HG03520 (cell line): Measurements from ENCODE around the gene TSTD1.
"Not testable (repeated sequence)": the region's sequence is repeated elsewhere in the genome, so short reads cannot be mapped to it uniquely, and the experiment has no call there.

ENCODE experiments used
- ATAC-seq: cut with Tn5 transposase; IDR thresholded peaks from one replicate; pipeline ENCODE4 v1.9.1; 2021; ENCODE audit warnings: mild to moderate bottlenecking, moderate library complexity; ENCODE audit not compliant: unreplicated experiment

The TSTD1 gene

DNA sequence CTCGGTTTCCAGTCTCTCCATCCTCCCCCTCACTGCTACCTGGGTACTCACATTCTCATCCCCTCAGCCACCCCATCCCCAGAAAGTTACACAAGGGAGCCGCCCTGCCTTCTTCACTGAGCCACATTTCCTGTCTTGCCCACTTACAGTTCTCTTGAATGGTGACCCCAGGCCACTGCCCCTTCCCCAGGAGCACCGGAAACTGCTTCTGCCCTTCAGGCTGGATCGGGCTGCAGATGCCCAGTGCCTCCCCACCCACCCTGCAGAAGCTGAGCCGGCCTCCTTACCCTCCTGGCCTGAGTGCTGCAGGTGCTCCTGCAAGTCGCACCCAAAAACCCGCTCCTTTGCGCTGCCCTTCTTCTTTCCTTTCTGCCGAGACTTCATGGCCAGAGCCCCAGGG lies 30.5 kb upstream of the TSTD1 start:
- ATAC-seq = no peak

DNA sequence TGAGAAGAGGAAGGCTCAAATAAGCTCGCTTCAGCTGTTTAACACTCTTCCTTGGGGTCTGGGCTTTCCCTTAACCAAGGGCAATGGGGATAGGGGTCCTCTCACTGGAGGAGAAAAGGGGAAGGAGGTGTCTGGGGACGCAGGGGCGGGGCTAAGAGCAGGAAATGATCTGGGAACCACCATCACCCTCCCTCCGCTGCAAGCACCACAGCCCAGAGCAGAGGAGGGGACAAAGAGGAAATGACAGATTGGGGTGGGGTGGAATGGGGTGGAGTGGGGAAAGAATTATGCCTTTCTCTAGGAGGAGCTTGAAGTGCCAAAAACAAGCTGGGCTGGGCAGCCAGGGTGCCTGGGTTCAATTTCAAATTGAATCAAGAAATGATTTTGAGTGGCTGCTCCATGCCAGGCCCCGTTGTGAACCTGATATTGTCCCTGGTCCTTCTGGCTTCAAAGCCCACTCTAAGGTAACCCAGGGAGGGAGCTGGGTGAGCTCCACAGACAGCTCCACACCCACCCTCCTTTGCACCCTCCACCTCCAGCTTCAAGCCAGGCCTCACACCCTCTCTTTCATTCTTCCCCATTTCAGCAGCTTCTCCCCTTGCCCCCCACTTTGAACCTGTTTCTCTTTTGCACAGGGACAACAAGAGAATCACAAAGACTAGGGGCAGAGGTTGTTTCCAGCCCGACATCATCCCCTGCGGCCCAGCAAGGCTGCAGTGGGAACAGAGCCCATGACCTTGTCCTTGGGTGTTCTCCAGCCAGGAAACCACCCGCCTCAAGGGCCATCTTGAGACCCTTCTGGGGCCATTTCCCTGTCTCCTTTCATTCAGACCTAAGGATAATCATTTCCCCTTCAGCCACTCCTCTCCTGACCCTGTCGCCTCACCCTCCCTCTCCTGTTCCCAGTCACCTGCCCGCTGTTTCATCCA lies 29.8 kb upstream of the TSTD1 start:
- no peak for ATAC-seq

DNA sequence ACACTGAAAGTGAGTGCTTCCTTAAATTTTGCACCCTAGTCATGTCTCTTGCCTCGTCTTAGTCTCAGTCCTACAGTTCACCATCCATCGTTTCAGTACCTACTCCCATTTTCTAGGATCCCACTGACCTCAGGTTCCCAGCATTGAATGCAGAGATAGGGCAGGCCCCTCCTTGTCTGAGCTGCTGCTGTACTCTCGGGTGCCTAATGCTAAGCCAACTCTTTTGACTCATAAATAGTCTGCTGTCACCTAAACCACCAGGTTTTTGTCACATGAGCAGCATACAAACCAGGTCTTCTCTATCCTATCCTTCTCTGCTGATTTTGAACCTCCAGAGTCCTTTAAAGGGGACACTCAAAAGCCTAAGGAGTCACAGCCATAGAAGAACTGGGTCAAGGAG lies 27.9 kb upstream of the TSTD1 start:
- no peak for ATAC-seq

DNA sequence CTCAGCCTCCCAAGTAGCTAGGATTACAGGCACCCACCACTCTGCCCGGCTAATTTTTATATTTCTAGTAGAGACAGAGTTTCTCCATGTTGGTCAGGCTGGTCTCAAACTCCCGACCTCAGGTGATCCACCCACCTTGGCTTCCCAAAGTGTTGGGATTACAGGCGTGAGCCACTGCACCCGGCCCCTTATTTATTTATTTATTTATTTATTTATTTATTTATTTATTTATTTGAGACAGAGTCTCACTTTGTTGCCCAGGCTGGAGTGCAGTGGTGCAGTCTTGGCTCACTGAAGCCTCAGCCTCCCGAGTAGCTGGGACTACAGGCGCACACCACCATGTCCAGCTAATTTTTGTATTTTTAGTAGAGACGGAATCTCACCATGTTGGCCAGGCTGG lies 26.9 kb upstream of the TSTD1 start:
- not testable (repeated sequence) for ATAC-seq

DNA sequence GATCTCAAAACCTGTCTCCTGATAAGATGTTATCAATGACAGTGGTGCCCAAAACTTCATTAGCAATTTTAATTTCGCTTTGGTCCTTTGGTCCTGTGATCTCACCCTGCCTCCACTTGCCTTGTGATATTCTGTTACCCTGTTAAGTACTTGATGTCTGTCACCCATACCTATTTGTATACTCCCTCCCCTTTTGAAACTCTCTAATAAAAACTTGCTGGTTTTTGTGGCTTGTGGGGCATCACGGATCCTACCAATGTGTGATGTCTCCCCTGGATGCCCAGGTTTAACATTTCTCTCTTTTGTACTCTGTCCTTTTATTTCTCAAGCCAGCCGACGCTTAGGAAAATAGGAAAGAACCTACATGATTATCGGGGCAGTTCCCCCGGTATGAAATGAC lies 25.2 kb upstream of the TSTD1 start:
- ATAC-seq = not testable (repeated sequence)

DNA sequence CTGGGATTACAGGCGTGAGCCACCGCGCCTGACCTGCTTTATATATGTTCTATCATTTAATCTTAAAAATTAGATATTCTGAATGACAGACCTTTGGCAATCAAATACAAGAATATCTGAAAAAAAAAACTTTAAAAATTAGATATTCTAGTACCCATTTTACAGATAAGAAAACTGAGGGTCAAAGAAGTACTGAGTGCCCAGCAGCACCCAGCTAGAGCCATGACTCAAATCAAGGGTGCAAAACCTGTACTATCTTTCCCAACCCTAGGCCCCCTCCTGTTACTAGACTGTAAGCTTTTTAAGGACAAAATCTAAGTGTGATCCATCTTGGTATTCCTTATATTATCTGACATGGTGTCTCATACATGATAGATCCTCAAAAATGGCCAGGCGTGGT lies 22.7 kb upstream of the TSTD1 start:
- no peak for ATAC-seq

DNA sequence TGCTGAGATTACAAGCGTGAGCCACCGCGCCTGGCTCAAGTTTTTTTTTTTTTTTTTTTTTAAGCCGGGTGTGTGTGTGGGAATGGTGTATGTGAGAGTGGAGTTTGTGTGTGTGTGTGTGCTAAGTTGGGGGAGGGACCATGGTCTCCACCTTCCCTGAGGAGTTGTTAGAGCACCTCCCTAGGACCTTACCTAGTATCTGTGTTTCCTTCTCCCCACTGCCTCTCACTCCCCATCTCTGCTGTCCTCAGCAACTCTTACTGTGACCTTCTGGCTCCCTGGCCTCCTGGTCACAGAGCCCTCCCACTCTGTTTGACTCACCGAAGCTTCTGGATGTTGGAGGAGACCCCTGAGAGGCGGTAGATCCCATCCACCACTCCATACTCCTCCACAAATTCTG lies 20.5 kb upstream of the TSTD1 start:
- ATAC-seq = no peak

DNA sequence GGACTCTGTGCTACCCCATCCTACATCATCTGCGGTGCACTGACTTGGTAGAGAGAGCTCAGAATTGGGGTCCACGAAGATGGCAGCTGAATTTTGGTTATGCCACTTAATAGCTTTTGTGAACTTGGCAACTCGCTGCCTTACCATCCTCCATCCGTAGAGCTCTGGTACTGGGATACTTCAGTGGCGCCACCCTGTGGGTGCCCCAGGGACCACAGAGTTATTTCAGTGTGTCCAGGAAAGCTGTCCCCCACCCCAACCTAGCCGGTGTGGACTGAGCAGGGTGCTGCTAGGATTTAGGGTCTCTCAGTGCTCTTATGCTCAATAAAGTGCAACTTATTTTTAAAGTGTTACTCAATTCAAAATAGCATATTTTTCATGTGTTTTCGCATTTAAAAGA lies 16.0 kb upstream of the TSTD1 start:
- ATAC-seq = no peak

DNA sequence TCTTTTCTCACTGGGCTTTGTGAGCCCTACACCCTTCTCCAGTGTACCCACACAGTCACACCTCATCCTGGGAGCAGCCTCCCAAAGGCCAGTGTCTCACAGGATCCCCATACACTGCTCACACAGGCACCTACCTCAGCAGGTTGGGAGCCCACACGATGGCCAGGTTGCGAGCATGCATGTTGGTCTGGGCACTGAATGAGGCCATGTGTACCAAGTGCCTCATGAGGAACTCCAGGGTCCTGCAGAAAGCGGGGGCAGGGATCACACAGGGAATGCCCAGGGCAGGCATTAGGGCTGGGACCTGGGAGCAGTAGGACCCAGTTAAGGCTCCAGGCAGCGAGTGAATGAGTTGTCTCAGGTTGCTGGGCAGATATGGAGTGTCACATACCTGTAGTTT lies 15.5 kb upstream of the TSTD1 start:
- no peak for ATAC-seq

DNA sequence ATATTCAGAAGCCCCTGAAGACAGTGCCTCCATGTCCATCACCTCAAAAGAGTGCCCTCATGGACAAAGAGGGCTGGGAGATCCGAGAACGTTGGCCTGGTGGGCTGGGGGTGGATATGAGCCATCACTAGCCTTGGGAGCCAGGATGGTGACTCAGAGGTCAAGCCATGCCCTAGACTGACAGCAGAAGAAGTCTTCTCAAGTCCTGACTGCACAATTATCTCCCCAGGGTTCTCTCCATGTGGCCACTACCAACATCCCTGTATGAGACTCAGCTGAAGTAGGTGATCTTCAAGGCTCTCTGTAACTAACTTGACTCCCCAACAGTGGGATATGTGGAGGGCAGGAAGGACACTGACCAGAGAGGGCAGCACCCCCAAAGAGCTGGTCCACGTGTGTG lies 14.1 kb upstream of the TSTD1 start:
- ATAC-seq = no peak

DNA sequence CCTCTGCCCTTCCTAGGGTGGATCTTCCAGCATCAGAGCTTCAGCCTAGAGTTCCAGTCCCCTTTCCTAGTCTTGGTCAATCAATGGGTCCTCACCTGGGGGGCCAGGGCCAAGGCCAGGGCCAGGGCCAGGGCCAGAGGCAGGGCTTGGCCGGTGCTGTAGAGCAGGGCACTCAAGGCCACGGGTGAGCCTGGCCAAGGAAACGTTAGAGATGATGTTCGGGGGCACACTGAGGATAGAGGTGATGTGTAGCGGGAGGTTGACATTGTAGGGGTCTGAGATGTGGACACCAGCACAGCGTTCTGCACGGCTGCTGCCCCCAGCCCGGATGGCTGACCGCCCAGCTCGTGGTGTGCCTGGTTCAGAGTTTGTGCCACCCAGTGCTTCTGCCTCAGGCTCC lies 12.5 kb upstream of the TSTD1 start:
- ATAC-seq = no peak

DNA sequence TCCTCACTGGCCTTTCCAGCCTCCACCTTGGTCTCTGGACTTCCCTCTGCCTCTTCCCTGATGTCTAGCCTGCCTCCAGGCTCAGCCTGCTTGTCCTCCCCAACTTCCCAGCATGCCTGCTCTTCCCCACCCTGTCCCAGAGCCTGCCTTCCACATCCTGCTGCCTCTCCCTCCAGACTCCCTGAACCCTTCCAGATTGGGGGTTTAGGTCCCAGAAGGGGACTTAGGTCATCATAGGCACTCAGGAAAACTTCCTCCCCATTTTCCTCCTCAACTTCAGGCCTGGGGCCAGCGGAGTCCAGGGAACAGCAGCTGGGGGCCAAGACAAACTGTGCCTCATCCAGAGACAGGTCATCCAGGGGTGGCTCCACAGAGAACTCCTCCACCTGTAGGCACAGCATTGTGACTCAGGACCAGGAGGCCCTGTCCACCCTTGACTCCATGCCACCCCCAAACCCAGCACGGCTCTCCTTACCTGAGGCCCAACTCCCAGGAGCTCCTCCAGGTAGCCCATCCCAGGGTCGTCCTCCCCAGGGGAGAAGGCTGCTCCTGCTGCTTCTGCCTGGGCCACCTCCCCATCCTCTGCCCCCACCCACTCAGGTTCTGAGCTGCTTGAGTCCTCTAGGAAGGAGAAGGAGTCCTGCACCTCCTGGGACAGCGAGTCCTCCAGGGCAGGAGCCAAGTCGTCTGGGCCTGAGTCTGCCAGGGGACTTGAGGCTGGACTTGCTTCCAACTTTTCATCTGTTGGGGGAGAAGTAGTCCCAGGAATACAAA lies 10.4 kb upstream of the TSTD1 start:
- no peak for ATAC-seq

DNA sequence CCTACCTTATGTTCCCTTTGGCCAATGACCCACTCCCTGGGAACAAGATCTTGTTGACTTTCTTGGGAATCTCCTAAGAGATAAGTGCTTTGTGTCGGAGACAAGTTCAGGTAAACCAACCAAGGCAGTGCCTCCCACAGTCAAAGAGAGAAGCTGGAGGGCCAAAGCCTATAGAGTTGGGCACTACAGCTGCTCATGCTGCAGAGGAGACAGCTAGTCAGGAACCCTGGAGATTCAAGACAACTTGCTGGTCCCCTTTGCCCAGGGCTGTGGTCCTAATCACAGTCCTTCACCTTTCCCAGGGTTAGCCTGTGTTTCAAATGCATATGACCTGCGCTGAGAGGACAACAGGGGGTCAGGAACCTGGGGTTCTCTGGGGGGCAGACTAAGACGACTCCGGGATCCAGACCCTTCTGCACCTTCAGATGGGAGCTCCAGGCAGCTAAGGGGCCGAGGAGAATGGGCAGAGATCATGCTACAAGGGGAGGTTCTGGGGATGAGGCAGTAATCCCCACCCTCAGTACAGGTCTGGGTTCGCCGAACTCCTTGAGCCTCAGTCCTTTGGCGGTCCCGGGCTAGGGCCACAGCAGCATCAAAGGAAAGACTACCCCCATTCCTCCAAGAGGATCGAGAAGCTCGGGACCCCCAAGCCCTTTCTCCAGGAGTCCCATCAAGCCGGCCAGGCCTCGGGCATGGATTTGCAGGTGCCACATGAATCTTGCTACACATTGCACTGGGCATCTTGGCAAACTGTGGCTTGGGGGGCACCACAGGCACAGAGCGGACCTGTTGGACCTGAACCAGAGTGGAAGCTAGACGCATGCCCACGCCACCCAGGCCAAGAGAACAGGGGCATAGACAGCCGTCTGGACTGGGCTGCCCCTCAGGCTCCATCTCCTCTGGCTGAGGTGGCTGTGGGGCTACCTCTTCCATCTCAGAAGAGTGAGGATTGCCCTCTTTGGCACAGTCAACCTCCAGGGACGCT lies 9.0 kb upstream of the TSTD1 start:
- no peak for ATAC-seq

DNA sequence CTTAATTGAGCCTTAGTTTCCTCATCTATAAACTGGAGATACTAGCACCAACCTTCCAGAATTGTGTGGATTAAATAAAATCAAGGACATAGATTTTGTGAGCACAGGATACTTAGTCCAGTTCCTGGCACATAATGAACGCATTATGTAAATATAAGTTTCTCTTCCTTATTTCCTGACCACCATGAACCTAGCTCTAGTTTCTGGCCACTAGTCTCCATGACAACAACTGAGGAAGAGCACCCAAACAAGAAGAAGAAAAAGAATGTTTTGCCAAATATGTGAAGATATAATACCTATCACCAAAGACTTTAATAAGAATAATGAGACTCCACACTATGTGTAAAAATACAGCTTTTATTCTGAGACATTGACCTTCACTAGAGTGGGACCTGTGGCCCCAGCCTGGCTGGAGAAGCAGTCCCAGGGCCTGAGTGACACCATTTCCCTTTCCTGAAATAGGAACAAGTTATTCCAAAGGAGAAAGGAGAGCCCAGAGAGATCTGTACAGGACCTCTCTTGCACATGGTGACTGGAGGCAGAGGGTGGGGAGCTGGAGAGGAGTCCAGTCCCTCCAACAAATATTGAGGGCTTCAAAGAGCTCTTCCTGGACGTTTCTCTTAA lies 8.0 kb upstream of the TSTD1 start:
- peak; percentile 29 for ATAC-seq

DNA sequence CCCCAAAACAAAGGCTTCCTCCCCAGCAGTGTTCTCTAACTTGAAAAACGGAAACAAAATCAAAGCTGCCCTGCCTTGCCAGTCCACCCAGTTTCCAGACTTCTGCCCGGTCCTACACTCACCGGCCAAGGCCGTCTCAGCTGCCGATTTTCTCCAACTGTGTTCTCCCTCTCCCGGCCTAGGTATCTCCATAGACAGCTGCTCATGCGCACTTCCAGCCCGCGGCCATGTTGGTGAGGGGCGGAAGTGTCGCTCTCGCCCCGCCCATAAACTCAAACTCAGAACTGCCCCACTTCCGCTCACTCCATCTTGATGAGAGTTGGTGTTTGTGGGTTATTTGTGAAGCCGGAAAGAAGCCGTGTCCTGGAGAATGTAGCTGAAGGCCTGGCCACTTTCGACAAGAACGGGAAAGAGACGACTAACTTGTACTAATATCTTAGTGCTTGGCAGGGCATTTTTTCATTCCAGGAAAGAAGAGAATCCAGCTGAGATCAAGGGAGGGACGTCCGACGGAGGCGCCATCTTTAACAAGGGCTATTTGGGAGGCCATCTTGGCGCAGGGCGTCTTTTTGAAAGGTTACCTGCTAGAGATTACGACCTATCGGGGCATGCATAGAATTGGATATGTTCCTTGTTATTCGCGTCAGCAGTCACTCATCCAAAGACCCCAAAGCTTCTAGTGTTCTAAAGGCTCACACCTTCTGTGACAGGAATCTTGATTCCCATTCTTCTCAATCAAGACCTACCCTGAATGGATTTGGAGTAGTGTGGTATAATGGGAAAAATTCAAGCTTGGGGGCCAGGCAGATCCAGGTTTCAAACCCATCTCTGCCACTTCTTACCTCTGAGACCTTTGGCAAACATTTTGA lies 7.2 kb upstream of the TSTD1 start, which contains the start of gene USF1:
Gene USF1, minus strand, starts transcription at position 242 of the 869 bp plus-strand sequence. CDS start 2,702 bp downstream, outside the sequence.
- peak; percentile 43 for ATAC-seq

DNA sequence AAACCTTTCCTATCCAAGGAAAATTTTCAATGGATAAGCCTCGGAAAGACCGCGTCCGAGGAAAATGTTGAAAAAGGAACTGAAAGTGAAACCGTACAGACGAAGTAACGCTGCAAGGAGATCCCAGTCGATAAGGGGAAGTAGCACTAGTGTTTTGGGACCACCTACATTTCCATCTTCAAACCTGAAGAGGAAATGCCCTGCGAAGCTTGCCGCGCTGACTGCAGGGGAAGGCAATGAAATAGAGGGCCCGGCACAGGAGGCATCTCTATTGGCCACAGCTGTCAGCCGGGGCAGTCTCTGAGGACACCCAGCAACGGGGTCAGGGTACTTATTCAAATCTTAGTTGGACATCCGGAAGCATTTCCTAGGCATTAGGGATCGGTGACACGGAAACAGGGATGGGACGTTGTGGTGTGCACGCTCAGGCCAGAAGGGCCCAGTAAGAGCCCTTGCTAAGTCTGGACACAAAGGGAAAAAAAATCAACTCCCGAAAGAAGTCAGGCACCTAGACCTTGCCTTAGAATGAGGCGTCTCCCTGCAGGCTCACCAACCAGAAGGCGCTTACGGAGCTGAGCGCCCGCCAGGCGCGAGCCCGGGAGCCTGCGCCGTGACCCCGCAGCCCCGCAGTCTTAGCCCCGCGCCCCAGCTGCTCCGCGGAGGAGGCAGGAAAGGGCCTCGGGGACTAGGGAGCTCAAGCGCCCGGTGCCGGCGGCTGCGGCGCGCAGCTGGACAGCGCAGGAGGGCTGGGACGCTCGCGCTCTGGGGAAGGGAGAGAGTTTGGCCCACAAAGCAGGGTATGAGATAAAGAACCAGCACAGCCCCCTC lies 6.4 kb upstream of the TSTD1 start:
- ATAC-seq = peak; percentile 26

DNA sequence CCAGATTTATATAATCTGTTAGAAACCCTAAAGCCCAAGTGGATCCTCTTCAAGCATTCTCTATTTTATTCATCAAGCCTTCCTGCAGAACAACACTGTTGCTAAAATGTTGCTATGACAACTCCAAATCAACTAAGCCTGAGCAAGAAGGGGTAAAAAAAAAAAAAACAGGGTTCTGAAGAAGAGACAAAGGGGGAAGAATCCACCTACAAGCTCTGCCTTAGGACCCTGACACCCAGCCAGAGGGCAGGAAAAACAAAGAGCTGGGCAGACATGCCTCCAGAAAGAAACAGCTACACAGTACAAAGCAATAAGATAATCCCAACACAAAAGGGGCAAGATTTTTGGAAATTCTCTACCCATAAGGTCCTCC lies 5.8 kb upstream of the TSTD1 start:
- no peak for ATAC-seq

DNA sequence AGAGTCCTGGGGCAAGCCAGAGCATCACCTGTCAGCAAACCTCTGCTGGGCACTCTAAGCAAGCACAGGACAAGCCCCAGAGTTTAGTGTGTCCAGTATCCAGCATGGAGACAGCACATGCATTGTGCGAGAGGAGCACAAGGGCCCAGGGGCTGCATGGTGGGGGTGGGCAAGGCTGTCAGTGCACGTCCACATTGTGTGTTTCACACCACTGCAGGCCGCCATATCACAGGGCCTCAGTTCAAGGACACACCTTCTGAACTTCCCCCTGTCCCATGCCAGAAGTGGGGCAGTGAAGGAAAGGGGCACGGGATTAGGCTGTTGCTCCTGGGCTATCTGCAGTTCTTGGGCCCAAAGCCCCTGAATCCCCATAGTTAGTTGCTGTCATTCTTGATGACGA lies 782 bp upstream of the TSTD1 start:
- ATAC-seq = no peak

DNA sequence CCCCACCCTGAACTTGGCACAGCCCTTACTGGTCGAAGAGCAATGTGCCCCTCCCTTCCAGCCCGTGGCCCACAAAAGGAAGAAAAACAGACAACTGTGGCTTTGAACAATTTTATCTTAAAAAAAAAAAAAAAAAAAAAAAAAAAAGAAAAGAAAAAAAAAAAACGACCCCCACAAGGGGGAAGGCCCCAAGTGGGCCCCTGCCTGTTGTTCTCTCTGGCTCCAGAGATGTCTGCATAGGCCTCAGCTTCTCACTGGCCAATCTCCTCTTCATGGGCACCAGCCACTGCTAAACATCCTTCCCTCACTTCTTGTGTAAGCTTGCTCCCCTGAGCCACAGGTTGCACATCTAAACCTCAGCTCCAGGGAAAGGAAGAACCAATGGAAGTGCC lies 386 bp upstream of the TSTD1 start:
- ATAC-seq = no peak
